Measurements from ENCODE around the gene PLPPR1. TPM values are rescaled to one million over a fixed set of nuclear protein-coding genes. Genes with fewer than 3 reads are reported as not detected.

The PLPPR1 gene
- total RNA-seq, 4 donors from 2014 or later, result 0.47 to 0.57 TPM; not detected in 2

DNA sequence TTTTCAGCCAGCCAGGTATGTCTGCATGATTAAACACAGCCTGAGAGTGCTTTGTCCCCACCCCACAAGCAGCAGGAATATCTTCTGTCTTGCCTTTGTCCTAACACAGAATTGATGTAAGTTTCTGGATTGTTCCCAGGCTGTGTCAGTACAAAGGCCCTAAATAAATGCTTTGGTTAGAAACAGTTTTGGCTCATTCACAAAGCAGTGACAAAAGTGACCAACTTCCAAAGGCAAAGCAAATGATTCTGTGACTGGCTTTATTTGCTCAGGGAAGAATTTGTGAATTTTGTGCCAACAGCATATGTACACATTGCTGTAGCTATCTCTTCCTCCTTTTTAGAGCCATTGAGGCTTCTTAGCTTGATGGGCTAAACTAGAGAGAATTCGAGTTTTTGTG lies 133.7 kb downstream of the PLPPR1 start:
- 53 to 54% methylated on average over 1 of the region's 1 CpG for WGBS, 2 donors
- TF ChIP-seq POLR2A (IDR thresholded peaks at IDR 0.05), result no peak
- TF ChIP-seq, protein P1, sequence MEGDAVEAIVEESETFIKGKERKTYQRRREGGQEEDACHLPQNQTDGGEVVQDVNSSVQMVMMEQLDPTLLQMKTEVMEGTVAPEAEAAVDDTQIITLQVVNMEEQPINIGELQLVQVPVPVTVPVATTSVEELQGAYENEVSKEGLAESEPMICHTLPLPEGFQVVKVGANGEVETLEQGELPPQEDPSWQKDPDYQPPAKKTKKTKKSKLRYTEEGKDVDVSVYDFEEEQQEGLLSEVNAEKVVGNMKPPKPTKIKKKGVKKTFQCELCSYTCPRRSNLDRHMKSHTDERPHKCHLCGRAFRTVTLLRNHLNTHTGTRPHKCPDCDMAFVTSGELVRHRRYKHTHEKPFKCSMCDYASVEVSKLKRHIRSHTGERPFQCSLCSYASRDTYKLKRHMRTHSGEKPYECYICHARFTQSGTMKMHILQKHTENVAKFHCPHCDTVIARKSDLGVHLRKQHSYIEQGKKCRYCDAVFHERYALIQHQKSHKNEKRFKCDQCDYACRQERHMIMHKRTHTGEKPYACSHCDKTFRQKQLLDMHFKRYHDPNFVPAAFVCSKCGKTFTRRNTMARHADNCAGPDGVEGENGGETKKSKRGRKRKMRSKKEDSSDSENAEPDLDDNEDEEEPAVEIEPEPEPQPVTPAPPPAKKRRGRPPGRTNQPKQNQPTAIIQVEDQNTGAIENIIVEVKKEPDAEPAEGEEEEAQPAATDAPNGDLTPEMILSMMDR (IDR thresholded peaks at IDR 0.05), result no peak

DNA sequence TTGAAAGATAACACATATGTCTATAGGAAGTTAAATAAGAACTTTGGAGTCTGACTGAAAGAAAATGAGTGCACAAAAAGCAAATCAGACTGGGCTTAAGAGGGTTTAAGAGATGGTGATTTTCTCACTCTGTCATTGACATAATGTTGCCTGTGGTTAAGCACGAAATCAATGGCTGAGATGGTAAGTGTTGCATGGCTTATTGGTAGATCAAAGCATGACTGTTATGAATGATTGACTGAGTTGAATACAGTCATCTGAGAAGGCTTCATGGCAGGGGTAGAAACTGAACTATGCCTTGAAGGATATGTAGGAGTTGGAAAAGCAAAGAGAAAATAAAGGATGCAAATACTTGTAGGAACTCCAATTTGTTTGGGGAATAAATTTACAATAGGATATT lies 136.6 kb downstream of the PLPPR1 start:
- intact Hi-C loops (cut with DNase I), result no loop called here
- no peak overlapping the region for H3K27ac ChIP-seq
- no peaks in the 10 kb centered on the region for H3K27me3 ChIP-seq
- WGBS, 2 donors, result 53 to 57% methylated on average over 1 of the region's 1 CpG
- H3K36me3 ChIP-seq, result no peaks in the 10 kb centered on the region
- TF ChIP-seq, protein P1 (IDR thresholded peaks at IDR 0.05), result no peak
- no peak for TF ChIP-seq POLR2A (IDR thresholded peaks at IDR 0.05)
- H3K4me3 ChIP-seq, result no peak overlapping the region
- H3K4me1 ChIP-seq, result no peaks in the 10 kb centered on the region
- H3K9me3 ChIP-seq, result no peaks in the 10 kb centered on the region
- no peak for DNase-seq

More for the DNA sequence above, 133.7 kb downstream of the PLPPR1 start:
- intact Hi-C loops (cut with DNase I), result no loop called here
- Histone ChIP-seq H3K27me3 (no peaks in the 10 kb centered on the region), H3K9me3 (no peaks in the 10 kb centered on the region), H3K4me3 (no peak overlapping the region), H3K4me1 (no peaks in the 10 kb centered on the region), H3K36me3 (no peaks in the 10 kb centered on the region), H3K27ac (no peak overlapping the region)
- DNase-seq, result no peak

DNA sequence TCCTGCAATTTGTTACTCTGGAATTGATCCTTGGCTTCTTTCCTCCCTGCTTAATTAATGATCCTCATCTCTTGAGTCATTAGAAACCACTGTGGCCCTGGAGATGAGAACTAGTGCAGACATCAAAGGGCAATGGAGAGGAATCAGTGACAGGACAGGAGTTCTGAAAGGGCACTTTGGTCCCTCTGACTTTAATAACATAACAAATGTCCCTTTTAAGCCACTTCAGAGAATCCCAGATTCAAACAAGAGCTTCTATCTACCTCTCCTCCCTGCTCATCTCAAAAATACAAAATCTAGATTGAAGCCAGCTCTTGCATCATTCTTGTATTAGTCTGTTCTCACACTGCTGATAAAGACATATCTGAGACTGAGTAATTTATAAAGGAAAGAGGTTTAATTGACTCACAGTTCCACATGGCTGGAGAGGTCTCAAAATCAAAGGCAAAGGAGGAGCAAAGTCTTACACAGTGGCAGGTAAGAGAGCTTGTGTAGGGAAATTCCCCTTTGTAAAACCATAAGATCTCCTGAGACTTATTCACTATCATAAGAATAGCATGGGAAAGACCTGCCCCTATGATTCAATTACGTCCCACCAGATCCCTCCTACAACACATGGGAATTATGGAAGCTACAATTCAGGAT lies 139.1 kb downstream of the PLPPR1 start:
- intact Hi-C loops (cut with DNase I), result no loop called here
- no peak overlapping the region for H3K27ac ChIP-seq
- no peaks in the 10 kb centered on the region for H3K36me3 ChIP-seq
- no peaks in the 10 kb centered on the region for H3K4me1 ChIP-seq
- no peaks in the 10 kb centered on the region for H3K27me3 ChIP-seq
- H3K9me3 ChIP-seq, result no peaks in the 10 kb centered on the region
- 63 to 74% methylated on average over 1 of the region's 1 CpG for WGBS, 2 donors
- DNase-seq, result no peak
- TF ChIP-seq POLR2A (IDR thresholded peaks at IDR 0.05), result no peak
- TF ChIP-seq, protein P1 (IDR thresholded peaks at IDR 0.05), result no peak
- no peak overlapping the region for H3K4me3 ChIP-seq

DNA sequence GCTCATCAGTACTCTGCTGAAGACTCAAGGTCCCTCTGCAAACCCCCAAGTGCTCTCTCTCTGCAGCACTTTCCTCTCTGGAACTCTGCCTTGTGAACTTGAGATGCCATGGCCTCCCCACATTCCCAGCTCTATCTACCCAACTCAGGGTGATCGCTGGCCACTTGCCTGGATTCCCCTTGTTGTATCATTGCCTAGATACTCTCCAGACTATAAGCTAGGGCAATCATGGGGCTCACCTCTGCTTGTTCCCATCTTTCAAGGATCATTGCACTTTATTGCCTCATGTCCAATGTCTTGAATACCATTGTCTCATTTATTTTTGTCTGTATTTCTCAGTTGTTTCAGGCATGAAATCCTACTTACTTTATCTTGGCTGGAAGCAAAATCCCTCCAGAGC lies 144.1 kb downstream of the PLPPR1 start:
- H3K9me3 ChIP-seq, result no peaks in the 10 kb centered on the region
- no peaks in the 10 kb centered on the region for H3K27me3 ChIP-seq
- H3K4me1 ChIP-seq, result no peaks in the 10 kb centered on the region
- TF ChIP-seq POLR2A (IDR thresholded peaks at IDR 0.05), result no peak
- TF ChIP-seq, protein P1 (IDR thresholded peaks at IDR 0.05), result no peak
- no peak overlapping the region for H3K27ac ChIP-seq
- WGBS, 2 donors, result 73 to 94% methylated on average over 1 of the region's 1 CpG
- no peak overlapping the region for H3K4me3 ChIP-seq
- DNase-seq, result no peak
- intact Hi-C loops (cut with DNase I), result no loop called here
- H3K36me3 ChIP-seq, result no peaks in the 10 kb centered on the region

DNA sequence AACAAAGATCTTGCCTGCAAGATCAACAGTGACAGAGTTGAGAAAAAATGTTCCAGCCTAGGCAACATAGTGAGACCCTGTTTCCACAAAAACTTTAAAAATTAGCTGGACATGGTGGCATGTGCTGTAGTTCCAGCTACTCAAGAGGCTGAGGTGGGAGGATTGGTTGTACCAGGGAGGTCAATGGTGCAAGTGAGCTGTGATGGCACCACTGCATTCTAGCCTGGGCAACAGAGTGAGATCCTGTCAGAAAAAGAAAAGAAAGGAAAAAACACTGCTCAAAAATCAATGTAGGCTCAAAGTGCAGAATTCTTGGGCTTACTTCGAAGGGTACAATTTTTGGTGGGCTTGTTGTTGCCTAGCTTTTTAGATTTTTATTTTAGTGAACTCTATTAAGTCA lies 145.4 kb downstream of the PLPPR1 start:
- H3K4me3 ChIP-seq, result no peak overlapping the region
- no peaks in the 10 kb centered on the region for H3K4me1 ChIP-seq
- H3K27me3 ChIP-seq, result no peaks in the 10 kb centered on the region
- H3K27ac ChIP-seq, result no peak overlapping the region
- DNase-seq, result no peak
- TF ChIP-seq, protein P1 (IDR thresholded peaks at IDR 0.05), result no peak
- no peak for TF ChIP-seq POLR2A (IDR thresholded peaks at IDR 0.05)
- WGBS, 2 donors, result 73 to 81% methylated on average over 1 of the region's 1 CpG
- H3K36me3 ChIP-seq, result no peaks in the 10 kb centered on the region
- no peaks in the 10 kb centered on the region for H3K9me3 ChIP-seq
- intact Hi-C loops (cut with DNase I), result no loop called here
